Astrocyte of the spinal cord (primary cell): ENCODE results near the gene NPAS3.
A peak's percentile ranks its signal among the peaks of the same experiment; 100 is the strongest.

Experiments used
- DNase-seq: peaks from one replicate; pipeline ENCODE4 v3.0.0; 2011; ENCODE audit warnings: low read depth, low spot score
- H3K4me3 ChIP-seq: 2 replicates; pipeline ENCODE4 v1.5.1; 2011; ENCODE audit warnings: low read depth, mild to moderate bottlenecking, low read length, moderate library complexity
- CTCF ChIP-seq: IDR thresholded peaks from 2 replicates; pipeline ENCODE4 v1.5.1; 2012; ENCODE audit warnings: low read depth, mild to moderate bottlenecking, low read length, inconsistent platforms
- in situ Hi-C: cut with HindIII; loops from 2 replicates; pipeline ENCODE4 v1.10.0; 2017; ENCODE audit warnings: low sequenced_read_pairs

NPAS3 gene

GRCh38 chr14:33592297-33592696, 653.6 kb downstream of the NPAS3 start:
- in situ Hi-C loops, result no loop called here
- no peak overlapping the region for H3K4me3 ChIP-seq
- TF ChIP-seq CTCF, result no peak
- DNase-seq, result peak; percentile 36

GRCh38 chr14:33596211-33597080, 657.8 kb downstream of the NPAS3 start:
- no peak overlapping the region for H3K4me3 ChIP-seq
- in situ Hi-C loops, result no loop called here
- no peak for TF ChIP-seq CTCF
- DNase-seq, result no peak

GRCh38 chr14:33598582-33598981, 659.9 kb downstream of the NPAS3 start:
- DNase-seq, result no peak
- H3K4me3 ChIP-seq, result no peak overlapping the region
- in situ Hi-C loops, result no loop called here
- no peak for TF ChIP-seq CTCF

GRCh38 chr14:33602396-33602795, 663.7 kb downstream of the NPAS3 start:
- no peak overlapping the region for H3K4me3 ChIP-seq
- peak; percentile 48 for DNase-seq
- TF ChIP-seq CTCF, result no peak
- in situ Hi-C loops, result no loop called here

- no peak for DNase-seq
- H3K4me3 ChIP-seq, result no peak overlapping the region
- in situ Hi-C loops, result no loop called here
- TF ChIP-seq CTCF, result no peak
These were observed 667.9 kb downstream of the NPAS3 start for GRCh38 chr14:33606591-33606990.

- no peak for TF ChIP-seq CTCF
- no peak for DNase-seq
- H3K4me3 ChIP-seq, result no peak overlapping the region
- in situ Hi-C loops, result no loop called here
These were observed 670.9 kb downstream of the NPAS3 start for GRCh38 chr14:33609582-33609981.

GRCh38 chr14:33610121-33610520, 671.4 kb downstream of the NPAS3 start:
- TF ChIP-seq CTCF, result no peak
- no peak overlapping the region for H3K4me3 ChIP-seq
- in situ Hi-C loops, result no loop called here
- no peak for DNase-seq
